Measurements from ENCODE around the gene ARHGEF1.

GRCh38 chr19:41870401-41870873 is 12.5 kb upstream of the ARHGEF1 start:
- TF ChIP-seq SIN3A (IDR thresholded peaks at IDR 0.05; ENCODE audit: borderline replicate concordance, insufficient read depth, low read length) (no peak), TAF1 (IDR thresholded peaks at IDR 0.05; ENCODE audit: borderline replicate concordance, insufficient read depth, low read length) (no peak), POLR2AphosphoS5 (IDR thresholded peaks at IDR 0.05; ENCODE audit: low read depth, low read length) (peak; percentile 36; the same call in 1 of the 2 replicates)

Measured in PFSK-1 (cell line).